ENCODE results near the gene DPM3.
A peak's percentile ranks its signal among the peaks of the same experiment; 100 is the strongest.

GRCh38 chr1:155091071-155092051, 49.0 kb downstream of the DPM3 start:
- peak; percentile 97 for TF ChIP-seq CTCF (IDR thresholded peaks at IDR 0.05)
- no peak for TF ChIP-seq EZH2 (IDR thresholded peaks at IDR 0.05; ENCODE audit: borderline replicate concordance, insufficient read depth, low read depth, low read length, poor library complexity, severe bottlenecking)

Data from B cell (primary cell).